ENCODE measurements around the gene APEH. TPM values are rescaled to one million over a fixed set of nuclear protein-coding genes. Genes with fewer than 3 reads are reported as not detected.

Gene APEH
- total and polyA plus RNA-seq, 8 donors: 26.1 to 57.3 (median 45.9) TPM

DNA sequence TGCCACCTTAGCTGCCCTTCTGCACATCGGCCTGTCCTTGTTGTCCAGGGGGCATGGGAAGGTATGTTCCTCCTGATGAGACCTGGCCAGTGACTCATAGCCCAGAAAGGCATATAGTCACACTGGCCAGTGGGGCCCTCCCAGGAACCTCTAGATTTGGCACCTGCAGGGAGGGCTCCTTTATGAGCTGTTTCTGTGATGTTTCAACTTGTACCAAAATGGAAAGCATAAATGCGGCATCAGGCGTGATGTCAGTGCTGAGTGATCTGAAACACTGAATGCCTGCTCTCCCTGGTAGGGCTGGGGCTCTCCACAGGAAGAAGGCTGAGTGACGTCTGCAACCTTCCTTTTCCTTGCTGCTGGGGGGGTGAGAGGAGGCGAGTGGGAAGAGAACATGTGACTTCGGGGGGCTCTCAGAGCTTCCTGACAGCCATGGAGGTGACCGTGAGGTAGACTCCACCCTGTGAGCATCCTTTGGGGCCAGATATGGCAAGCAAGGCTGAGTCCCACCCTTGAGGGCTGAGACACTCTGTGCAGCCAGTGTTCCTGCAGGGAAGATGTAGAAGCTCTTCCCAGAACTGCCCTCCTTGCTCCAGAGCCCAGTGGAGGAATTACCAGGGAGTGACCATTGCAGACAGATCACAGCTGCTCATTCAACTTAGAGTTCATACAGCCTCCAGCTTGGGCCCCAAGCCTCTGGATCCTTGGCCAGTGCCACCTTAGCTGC lies 37.1 kb upstream of the APEH start:
- ATAC-seq: no peak
- Histone ChIP-seq H3K4me3 (no peak overlapping the region), H3K9me3 (no peaks in the 10 kb centered on the region), H3K36me3 (no peaks in the 10 kb centered on the region), H3K27me3 (no peaks in the 10 kb centered on the region), H3K4me1 (no peaks in the 10 kb centered on the region), H3K27ac (no peak overlapping the region)
- intact Hi-C loops (cut with DNase I): no loop called here
- FAIRE-seq: no peak
- 60 to 64% methylated on average over 7 of the region's 7 CpGs for WGBS, 2 donors
- TF ChIP-seq, protein P1, sequence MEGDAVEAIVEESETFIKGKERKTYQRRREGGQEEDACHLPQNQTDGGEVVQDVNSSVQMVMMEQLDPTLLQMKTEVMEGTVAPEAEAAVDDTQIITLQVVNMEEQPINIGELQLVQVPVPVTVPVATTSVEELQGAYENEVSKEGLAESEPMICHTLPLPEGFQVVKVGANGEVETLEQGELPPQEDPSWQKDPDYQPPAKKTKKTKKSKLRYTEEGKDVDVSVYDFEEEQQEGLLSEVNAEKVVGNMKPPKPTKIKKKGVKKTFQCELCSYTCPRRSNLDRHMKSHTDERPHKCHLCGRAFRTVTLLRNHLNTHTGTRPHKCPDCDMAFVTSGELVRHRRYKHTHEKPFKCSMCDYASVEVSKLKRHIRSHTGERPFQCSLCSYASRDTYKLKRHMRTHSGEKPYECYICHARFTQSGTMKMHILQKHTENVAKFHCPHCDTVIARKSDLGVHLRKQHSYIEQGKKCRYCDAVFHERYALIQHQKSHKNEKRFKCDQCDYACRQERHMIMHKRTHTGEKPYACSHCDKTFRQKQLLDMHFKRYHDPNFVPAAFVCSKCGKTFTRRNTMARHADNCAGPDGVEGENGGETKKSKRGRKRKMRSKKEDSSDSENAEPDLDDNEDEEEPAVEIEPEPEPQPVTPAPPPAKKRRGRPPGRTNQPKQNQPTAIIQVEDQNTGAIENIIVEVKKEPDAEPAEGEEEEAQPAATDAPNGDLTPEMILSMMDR (IDR thresholded peaks at IDR 0.05): no peak
- DNase-seq: no peak

DNA sequence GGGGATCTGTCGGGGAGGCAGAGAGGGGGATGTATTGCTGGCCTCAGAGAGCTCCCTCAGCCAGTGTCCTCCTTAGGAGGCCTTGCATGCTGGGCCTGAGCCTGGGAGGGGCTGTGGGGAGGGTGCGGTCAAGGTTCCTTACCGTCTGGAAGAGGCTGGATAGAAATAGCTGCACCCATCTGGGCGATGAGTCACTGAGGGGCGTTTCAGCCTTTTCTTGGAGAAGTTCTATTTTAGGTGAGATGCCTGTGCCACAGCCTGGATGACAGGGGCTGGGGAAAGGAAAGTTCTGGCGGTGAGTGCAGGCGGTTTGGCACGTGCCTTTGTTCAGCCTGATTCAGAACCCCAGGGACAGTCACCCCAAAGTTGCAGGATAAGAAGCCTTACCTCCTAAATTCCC lies 35.7 kb upstream of the APEH start:
- Histone ChIP-seq H3K27ac (no peak overlapping the region), H3K27me3 (no peaks in the 10 kb centered on the region), H3K36me3 (no peaks in the 10 kb centered on the region), H3K4me3 (no peak overlapping the region), H3K4me1 (no peaks in the 10 kb centered on the region), H3K9me3 (no peaks in the 10 kb centered on the region)
- no peak for DNase-seq
- no peak for FAIRE-seq
- TF ChIP-seq, protein P1 (IDR thresholded peaks at IDR 0.05): no peak
- 69 to 79% methylated on average over 8 of the region's 8 CpGs for WGBS, 2 donors
- ATAC-seq: no peak
- intact Hi-C loops (cut with DNase I): no loop called here

DNA sequence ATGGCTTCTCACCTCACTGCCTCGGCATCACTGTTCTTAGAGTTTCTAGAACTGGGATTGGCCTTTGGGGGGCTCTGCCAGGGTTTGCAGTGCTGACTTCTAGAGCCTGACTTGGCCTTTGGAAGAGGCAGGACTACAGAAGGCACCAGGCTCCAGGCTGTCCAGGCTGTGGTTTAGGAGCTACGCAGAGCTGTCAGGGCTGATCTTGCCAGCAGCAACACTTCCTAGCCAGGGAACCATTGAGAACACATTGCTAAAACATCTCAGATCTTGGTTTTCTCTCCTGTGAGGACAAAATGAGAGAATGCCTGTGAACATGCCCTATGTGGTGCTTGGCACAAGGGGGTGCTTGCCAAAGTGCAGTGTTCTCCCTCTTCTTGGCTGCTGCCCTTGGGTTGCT lies 34.6 kb upstream of the APEH start:
- 81 to 92% methylated on average over 2 of the region's 2 CpGs for WGBS, 2 donors
- H3K4me3 ChIP-seq: no peak overlapping the region
- intact Hi-C loops (cut with DNase I): no loop called here
- no peaks in the 10 kb centered on the region for H3K4me1 ChIP-seq
- H3K27me3 ChIP-seq: no peaks in the 10 kb centered on the region
- H3K27ac ChIP-seq: no peak overlapping the region
- DNase-seq (no peak), ATAC-seq (no peak), FAIRE-seq (no peak)
- TF ChIP-seq, protein P1 (IDR thresholded peaks at IDR 0.05): no peak
- H3K9me3 ChIP-seq: no peaks in the 10 kb centered on the region
- H3K36me3 ChIP-seq: no peaks in the 10 kb centered on the region

DNA sequence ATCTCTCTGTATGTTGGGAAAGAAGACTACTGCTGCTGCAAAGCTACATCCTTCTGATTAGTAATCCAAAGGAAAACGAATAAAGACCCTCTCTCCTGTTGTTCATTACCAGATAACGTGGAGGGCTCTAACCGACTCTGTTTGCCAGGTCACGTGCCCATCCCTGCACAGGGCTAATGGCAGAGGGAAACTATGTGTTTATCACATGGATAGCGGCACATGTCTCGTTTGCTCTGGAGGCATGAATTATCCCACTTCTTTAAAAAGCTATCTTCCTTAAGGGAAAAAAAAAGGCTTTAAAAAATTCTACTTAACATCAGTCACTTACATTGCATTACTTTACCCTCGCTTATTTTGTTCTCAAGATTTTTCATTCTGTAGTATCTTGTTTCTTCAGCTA lies 32.9 kb upstream of the APEH start:
- Histone ChIP-seq H3K9me3 (no peaks in the 10 kb centered on the region), H3K4me3 (no peak overlapping the region), H3K4me1 (no peaks in the 10 kb centered on the region), H3K27ac (no peak overlapping the region), H3K36me3 (no peaks in the 10 kb centered on the region), H3K27me3 (no peaks in the 10 kb centered on the region)
- FAIRE-seq (no peak), DNase-seq (no peak), ATAC-seq (no peak)
- WGBS, 2 donors: 61 to 62% methylated on average over 7 of the region's 7 CpGs
- intact Hi-C loops (cut with DNase I): no loop called here
- TF ChIP-seq, protein P1 (IDR thresholded peaks at IDR 0.05): no peak

DNA sequence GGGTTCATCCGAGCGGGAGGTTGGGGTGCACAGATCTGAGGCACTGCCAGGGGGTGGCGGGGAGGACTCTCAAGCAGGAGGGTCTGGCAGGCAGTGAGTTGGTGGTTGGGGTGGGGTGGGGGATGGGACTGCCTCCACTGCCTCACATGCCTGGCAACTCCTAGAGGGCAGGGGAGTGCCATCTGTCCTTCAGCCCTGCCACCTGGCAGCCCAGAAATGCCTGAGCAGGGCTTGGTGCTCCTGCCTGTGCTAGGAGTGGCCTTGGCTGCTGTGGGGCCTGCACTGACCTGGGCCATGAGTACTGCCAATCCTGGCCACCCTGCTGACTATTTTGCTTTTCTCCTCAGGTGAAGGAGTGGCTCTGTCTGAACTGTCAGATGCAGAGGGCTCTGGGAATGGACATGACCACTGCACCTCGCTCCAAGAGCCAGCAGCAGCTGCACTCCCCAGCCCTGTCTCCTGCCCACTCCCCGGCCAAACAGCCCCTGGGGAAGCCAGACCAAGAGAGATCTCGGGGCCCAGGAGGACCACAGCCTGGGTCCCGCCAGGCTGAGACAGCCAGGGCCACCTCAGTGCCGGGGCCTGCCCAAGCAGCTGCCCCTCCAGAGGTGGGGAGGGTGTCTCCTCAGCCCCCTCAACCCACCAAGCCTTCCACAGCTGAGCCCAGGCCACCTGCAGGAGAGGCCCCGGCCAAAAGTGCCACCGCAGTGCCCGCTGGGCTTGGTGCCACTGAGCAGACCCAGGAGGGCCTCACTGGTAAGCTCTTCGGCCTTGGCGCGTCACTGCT lies 32.0 kb upstream of the APEH start:
- Histone ChIP-seq H3K4me3 (no peak overlapping the region), H3K27me3 (no peaks in the 10 kb centered on the region), H3K4me1 (no peaks in the 10 kb centered on the region), H3K9me3 (no peaks in the 10 kb centered on the region), H3K27ac (no peak overlapping the region), H3K36me3 (no peaks in the 10 kb centered on the region)
- FAIRE-seq: no peak
- TF ChIP-seq, protein P1 (IDR thresholded peaks at IDR 0.05): no peak
- intact Hi-C loops (cut with DNase I): no loop called here
- whole genome bisulfite sequencing, 2 donors: 94 to 95% methylated on average over 13 to 14 of the region's 14 CpGs
- ATAC-seq: no peak
- DNase-seq: no peak
